GM23338 (cell line): ENCODE results near the gene CLEC4G.

Source experiments
- CREB1 ChIP-seq: fragments of 250-450 bp; sonication (Bioruptor Pico); IDR thresholded peaks from 2 replicates; pipeline ENCODE4 v1.5.0; 2020; ENCODE audit warnings: low read depth, mild to moderate bottlenecking, moderate library complexity
- CTCF ChIP-seq, 2 experiments: fragments of 200-600 bp in 1 of 2; sonication (generic) in 1 of 2; conservative IDR thresholded peaks; 2 replicates each; pipeline versions ENCODE4 v1.5.1 to v1.6.1; 2016 to 2017; ENCODE audit warnings: antibody characterized with exemption in 2 of 2, low read depth in 2 of 2, mild to moderate bottlenecking in 2 of 2, moderate library complexity in 1 of 2
- EZH2 ChIP-seq: fragments of 200-600 bp; sonication (generic); IDR thresholded peaks from one replicate; pipeline ENCODE4 v1.8.0; 2017; ENCODE audit warnings: antibody characterized with exemption, mild to moderate bottlenecking, low read depth; ENCODE audit not compliant: unreplicated experiment
- EZH2phosphoT487 ChIP-seq: fragments of 200-600 bp; sonication (generic); IDR thresholded peaks from one replicate; pipeline ENCODE4 v1.8.1; 2018; ENCODE audit warnings: antibody characterized with exemption; ENCODE audit not compliant: unreplicated experiment
- JUNB ChIP-seq: IDR thresholded peaks from one replicate; pipeline ENCODE4 v1.6.1; 2016; ENCODE audit warnings: antibody characterized with exemption; ENCODE audit not compliant: unreplicated experiment
- POLR2AphosphoS5 ChIP-seq: IDR thresholded peaks from 2 replicates; pipeline ENCODE4 v1.6.1; 2016; ENCODE audit warnings: antibody characterized with exemption, low read depth
- REST ChIP-seq: IDR thresholded peaks from one replicate; pipeline ENCODE4 v1.6.1; 2018; ENCODE audit warnings: antibody characterized with exemption; ENCODE audit not compliant: unreplicated experiment
- ZNF114 ChIP-seq: fragments of 250-450 bp; sonication (Bioruptor Pico); IDR thresholded peaks from 2 replicates; pipeline ENCODE4 v1.5.0; 2020; ENCODE audit warnings: mild to moderate bottlenecking, moderate library complexity
- ZNF331 ChIP-seq: fragments of 250-450 bp; sonication (Bioruptor Pico); IDR thresholded peaks from 2 replicates; pipeline ENCODE4 v1.5.0; 2020; ENCODE audit warnings: low read depth, mild to moderate bottlenecking, moderate library complexity
- TF ChIP-seq, protein P1 (sequence below): IDR thresholded peaks from 2 replicates; pipeline ENCODE4 v1.6.1; 2016; ENCODE audit warnings: antibody characterized with exemption
- TF ChIP-seq, protein P2 (sequence below): fragments of 250-450 bp; sonication (Bioruptor Pico); IDR thresholded peaks from 2 replicates; pipeline ENCODE4 v1.5.0; 2020; ENCODE audit warnings: mild to moderate bottlenecking, moderate library complexity

- TF ChIP-seq EZH2 = no peak
- TF ChIP-seq CTCF (conservative IDR thresholded peaks at IDR 0.05; ENCODE audit: low read depth in 2 of 2) = no peak
- no peak for TF ChIP-seq EZH2phosphoT487
- no peak for TF ChIP-seq POLR2AphosphoS5
- TF ChIP-seq CREB1 (CRISPR knock-in tag) = no peak
- TF ChIP-seq REST = no peak
- TF ChIP-seq, protein P1, sequence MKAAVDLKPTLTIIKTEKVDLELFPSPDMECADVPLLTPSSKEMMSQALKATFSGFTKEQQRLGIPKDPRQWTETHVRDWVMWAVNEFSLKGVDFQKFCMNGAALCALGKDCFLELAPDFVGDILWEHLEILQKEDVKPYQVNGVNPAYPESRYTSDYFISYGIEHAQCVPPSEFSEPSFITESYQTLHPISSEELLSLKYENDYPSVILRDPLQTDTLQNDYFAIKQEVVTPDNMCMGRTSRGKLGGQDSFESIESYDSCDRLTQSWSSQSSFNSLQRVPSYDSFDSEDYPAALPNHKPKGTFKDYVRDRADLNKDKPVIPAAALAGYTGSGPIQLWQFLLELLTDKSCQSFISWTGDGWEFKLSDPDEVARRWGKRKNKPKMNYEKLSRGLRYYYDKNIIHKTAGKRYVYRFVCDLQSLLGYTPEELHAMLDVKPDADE = no peak
- TF ChIP-seq, protein P2, sequence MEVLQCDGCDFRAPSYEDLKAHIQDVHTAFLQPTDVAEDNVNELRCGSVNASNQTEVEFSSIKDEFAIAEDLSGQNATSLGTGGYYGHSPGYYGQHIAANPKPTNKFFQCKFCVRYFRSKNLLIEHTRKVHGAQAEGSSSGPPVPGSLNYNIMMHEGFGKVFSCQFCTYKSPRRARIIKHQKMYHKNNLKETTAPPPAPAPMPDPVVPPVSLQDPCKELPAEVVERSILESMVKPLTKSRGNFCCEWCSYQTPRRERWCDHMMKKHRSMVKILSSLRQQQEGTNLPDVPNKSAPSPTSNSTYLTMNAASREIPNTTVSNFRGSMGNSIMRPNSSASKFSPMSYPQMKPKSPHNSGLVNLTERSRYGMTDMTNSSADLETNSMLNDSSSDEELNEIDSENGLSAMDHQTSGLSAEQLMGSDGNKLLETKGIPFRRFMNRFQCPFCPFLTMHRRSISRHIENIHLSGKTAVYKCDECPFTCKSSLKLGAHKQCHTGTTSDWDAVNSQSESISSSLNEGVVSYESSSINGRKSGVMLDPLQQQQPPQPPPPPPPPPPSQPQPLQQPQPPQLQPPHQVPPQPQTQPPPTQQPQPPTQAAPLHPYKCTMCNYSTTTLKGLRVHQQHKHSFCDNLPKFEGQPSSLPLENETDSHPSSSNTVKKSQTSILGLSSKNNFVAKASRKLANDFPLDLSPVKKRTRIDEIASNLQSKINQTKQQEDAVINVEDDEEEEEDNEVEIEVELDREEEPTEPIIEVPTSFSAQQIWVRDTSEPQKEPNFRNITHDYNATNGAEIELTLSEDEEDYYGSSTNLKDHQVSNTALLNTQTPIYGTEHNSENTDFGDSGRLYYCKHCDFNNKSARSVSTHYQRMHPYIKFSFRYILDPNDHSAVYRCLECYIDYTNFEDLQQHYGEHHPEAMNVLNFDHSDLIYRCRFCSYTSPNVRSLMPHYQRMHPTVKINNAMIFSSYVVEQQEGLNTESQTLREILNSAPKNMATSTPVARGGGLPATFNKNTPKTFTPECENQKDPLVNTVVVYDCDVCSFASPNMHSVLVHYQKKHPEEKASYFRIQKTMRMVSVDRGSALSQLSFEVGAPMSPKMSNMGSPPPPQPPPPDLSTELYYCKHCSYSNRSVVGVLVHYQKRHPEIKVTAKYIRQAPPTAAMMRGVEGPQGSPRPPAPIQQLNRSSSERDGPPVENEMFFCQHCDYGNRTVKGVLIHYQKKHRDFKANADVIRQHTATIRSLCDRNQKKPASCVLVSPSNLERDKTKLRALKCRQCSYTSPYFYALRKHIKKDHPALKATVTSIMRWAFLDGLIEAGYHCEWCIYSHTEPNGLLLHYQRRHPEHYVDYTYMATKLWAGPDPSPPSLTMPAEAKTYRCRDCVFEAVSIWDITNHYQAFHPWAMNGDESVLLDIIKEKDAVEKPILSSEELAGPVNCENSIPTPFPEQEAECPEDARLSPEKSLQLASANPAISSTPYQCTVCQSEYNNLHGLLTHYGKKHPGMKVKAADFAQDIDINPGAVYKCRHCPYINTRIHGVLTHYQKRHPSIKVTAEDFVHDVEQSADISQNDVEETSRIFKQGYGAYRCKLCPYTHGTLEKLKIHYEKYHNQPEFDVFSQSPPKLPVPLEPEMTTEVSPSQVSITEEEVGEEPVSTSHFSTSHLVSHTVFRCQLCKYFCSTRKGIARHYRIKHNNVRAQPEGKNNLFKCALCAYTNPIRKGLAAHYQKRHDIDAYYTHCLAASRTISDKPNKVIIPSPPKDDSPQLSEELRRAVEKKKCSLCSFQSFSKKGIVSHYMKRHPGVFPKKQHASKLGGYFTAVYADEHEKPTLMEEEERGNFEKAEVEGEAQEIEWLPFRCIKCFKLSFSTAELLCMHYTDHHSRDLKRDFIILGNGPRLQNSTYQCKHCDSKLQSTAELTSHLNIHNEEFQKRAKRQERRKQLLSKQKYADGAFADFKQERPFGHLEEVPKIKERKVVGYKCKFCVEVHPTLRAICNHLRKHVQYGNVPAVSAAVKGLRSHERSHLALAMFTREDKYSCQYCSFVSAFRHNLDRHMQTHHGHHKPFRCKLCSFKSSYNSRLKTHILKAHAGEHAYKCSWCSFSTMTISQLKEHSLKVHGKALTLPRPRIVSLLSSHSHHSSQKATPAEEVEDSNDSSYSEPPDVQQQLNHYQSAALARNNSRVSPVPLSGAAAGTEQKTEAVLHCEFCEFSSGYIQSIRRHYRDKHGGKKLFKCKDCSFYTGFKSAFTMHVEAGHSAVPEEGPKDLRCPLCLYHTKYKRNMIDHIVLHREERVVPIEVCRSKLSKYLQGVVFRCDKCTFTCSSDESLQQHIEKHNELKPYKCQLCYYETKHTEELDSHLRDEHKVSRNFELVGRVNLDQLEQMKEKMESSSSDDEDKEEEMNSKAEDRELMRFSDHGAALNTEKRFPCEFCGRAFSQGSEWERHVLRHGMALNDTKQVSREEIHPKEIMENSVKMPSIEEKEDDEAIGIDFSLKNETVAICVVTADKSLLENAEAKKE = no peak
- no peak for TF ChIP-seq ZNF114 (CRISPR knock-in tag)
- TF ChIP-seq JUNB = no peak
- TF ChIP-seq ZNF331 (CRISPR knock-in tag) = no peak
These were observed 33.3 kb downstream of the CLEC4G start for GRCh38 chr19:7698583-7698982.
